ENCODE results near the gene TMEM123. TPM values are rescaled to one million over a fixed set of nuclear protein-coding genes. Genes with fewer than 3 reads are reported as not detected.

TMEM123 gene
- total and polyA plus RNA-seq, 2 donors (not counting 1 experiment from before 2014, with no cell fraction given): 36.7 to 422 TPM

GRCh38 chr11:102479733-102480132, 27.2 kb upstream of the TMEM123 start:
- Mint-ChIP-seq H3K4me3 (no peak overlapping the region), H3K27me3 (peaks cover 13% of the 10 kb centered on the region), H3K27ac (no peak overlapping the region), H3K9me3 (ENCODE audit: insufficient read depth) (no peaks in the 10 kb centered on the region), H3K4me1 (peaks cover 20% of the 10 kb centered on the region)
- H3K79me2 ChIP-seq (ENCODE audit: control insufficient read depth, insufficient read depth, low read length): no peaks in the 10 kb centered on the region
- no peak overlapping the region for H2AFZ ChIP-seq (ENCODE audit: insufficient read depth, low read depth, low read length, poor library complexity, severe bottlenecking)
- peaks cover 0 to 3% (median 0%) of the 10 kb centered on the region in 4 experiments for H3K27me3 ChIP-seq (replicated peaks in 1 of 4; ENCODE audit: control extremely low read depth in 1 of 4, control insufficient read depth in 3 of 4, insufficient read depth in 4 of 4, low read length in 3 of 4)
- DNase-seq (no peak), ATAC-seq (ENCODE audit: low read depth) (no peak)
- ChIA-PET CTCF (interaction anchor here (0.9 to 1.8 kb wide), 4 partner anchors 74 to 186 kb away, joined by 3 to 6 read pairs (median 4); no protein-coding TSS in a partner anchor), POLR2A (interaction anchor here (1.0 kb wide), 1 partner anchor 26 kb away, joined by 3 read pairs; no protein-coding TSS in a partner anchor)
- no peaks in the 10 kb centered on the region for H3K9me3 ChIP-seq (ENCODE audit: control extremely low read depth in 1 of 3, control insufficient read depth in 2 of 3, insufficient read depth in 1 of 3, low read length in 2 of 3)
- H3K4me3 ChIP-seq (ENCODE audit: control extremely low read depth in 1 of 5, extremely low read depth in 1 of 5, insufficient read depth in 1 of 5, low read depth in 2 of 5, low read length in 4 of 5): no peak overlapping the region
- H3K27ac ChIP-seq (ENCODE audit: low read length in 2 of 2): no peak overlapping the region
- H4K20me1 ChIP-seq (ENCODE audit: control insufficient read depth, insufficient read depth, low read length, poor library complexity, severe bottlenecking): no peaks in the 10 kb centered on the region
- no peak for TF ChIP-seq CTCF (IDR thresholded peaks at IDR 0.05)
- TF ChIP-seq EZH2 (IDR thresholded peaks at IDR 0.05; ENCODE audit: borderline replicate concordance, insufficient read depth, low read depth, low read length, poor library complexity, severe bottlenecking): no peak
- H3K4me2 ChIP-seq (replicated peaks; ENCODE audit: low read depth, low read length, poor library complexity, severe bottlenecking): no peak overlapping the region
- intact Hi-C loops (cut with micrococcal nuclease): loop anchor here (5.0 kb wide), 1 partner anchor 37 kb away; no protein-coding TSS in a partner anchor
- no peaks in the 10 kb centered on the region for H3K36me3 ChIP-seq (replicated peaks in 1 of 2; ENCODE audit: control extremely low read depth in 1 of 2, control insufficient read depth in 1 of 2, extremely low read depth in 1 of 2, insufficient read depth in 2 of 2, low read length in 1 of 2)
- H3K4me1 ChIP-seq (ENCODE audit: control insufficient read depth in 2 of 2, insufficient read depth in 2 of 2, low read length in 2 of 2): peaks cover 14% of the 10 kb centered on the region in 2 donors
- WGBS (ENCODE audit: insufficient coverage): no CpG with 5 or more reads among the region's 2 CpGs
- no peak overlapping the region for H3K9ac ChIP-seq (ENCODE audit: low read length)

- peak overlapping the region; percentile 22 for H3K27ac Mint-ChIP-seq
- WGBS (ENCODE audit: insufficient coverage): no CpG with 5 or more reads among the region's 1 CpG
- no peak for DNase-seq
Observed at GRCh38 chr11:102478673-102479299, 26.2 kb upstream of the TMEM123 start.

More at GRCh38 chr11:102478673-102479299, 26.2 kb upstream of the TMEM123 start:
- no peak overlapping the region for H2AFZ ChIP-seq (ENCODE audit: insufficient read depth, low read depth, low read length, poor library complexity, severe bottlenecking)
- TF ChIP-seq EZH2 (IDR thresholded peaks at IDR 0.05; ENCODE audit: borderline replicate concordance, insufficient read depth, low read depth, low read length, poor library complexity, severe bottlenecking): no peak
- no peak for TF ChIP-seq CTCF (IDR thresholded peaks at IDR 0.05)
- POLR2A ChIA-PET: interaction anchor here (1.0 kb wide), 1 partner anchor 27 kb away, joined by 3 read pairs; no protein-coding TSS in a partner anchor
- no peaks in the 10 kb centered on the region for H3K9me3 ChIP-seq (ENCODE audit: control extremely low read depth in 1 of 3, control insufficient read depth in 2 of 3, insufficient read depth in 1 of 3, low read length in 2 of 3)
- Mint-ChIP-seq H3K27me3 (peaks cover 13% of the 10 kb centered on the region), H3K9me3 (ENCODE audit: insufficient read depth) (no peaks in the 10 kb centered on the region), H3K4me1 (peaks cover 29% of the 10 kb centered on the region), H3K4me3 (no peak overlapping the region)
- H3K4me2 ChIP-seq (replicated peaks; ENCODE audit: low read depth, low read length, poor library complexity, severe bottlenecking): no peak overlapping the region
- H3K27me3 ChIP-seq (replicated peaks in 1 of 4; ENCODE audit: control extremely low read depth in 1 of 4, control insufficient read depth in 3 of 4, insufficient read depth in 4 of 4, low read length in 3 of 4): peaks cover 0 to 3% (median 0%) of the 10 kb centered on the region in 4 experiments
- H3K27ac ChIP-seq (ENCODE audit: low read length in 2 of 2): no peak overlapping the region
- CTCF ChIA-PET: interaction anchor here (0.9 to 1.6 kb wide), 6 partner anchors 17 to 137 kb away, joined by 3 to 6 read pairs (median 4); no protein-coding TSS in a partner anchor
- no peak for ATAC-seq (ENCODE audit: low read depth)
- peaks cover 23 to 24% of the 10 kb centered on the region in 2 donors for H3K4me1 ChIP-seq (ENCODE audit: control insufficient read depth in 2 of 2, insufficient read depth in 2 of 2, low read length in 2 of 2)
- H3K79me2 ChIP-seq (ENCODE audit: control insufficient read depth, insufficient read depth, low read length): no peaks in the 10 kb centered on the region
- H3K4me3 ChIP-seq (ENCODE audit: control extremely low read depth in 1 of 5, extremely low read depth in 1 of 5, insufficient read depth in 1 of 5, low read depth in 2 of 5, low read length in 4 of 5): no peak overlapping the region
- intact Hi-C loops (cut with micrococcal nuclease): loop anchor here (5.0 kb wide), 1 partner anchor 36 kb away; no protein-coding TSS in a partner anchor
- no peaks in the 10 kb centered on the region for H4K20me1 ChIP-seq (ENCODE audit: control insufficient read depth, insufficient read depth, low read length, poor library complexity, severe bottlenecking)
- no peaks in the 10 kb centered on the region for H3K36me3 ChIP-seq (replicated peaks in 1 of 2; ENCODE audit: control extremely low read depth in 1 of 2, control insufficient read depth in 1 of 2, extremely low read depth in 1 of 2, insufficient read depth in 2 of 2, low read length in 1 of 2)
- no peak overlapping the region for H3K9ac ChIP-seq (ENCODE audit: low read length)

Measured in B cell (primary cell).